Common myeloid progenitor, CD34-positive (primary cell): ENCODE results near the gene LRMDA.
A peak's percentile ranks its signal among the peaks of the same experiment; 100 is the strongest.

Experiments
- CTCF ChIA-PET: fragments of 350-600 bp; sonication (Branson Sonifier 250); formaldehyde crosslinking; loops from one replicate; lab custom pipeline; 2021; ENCODE audit warnings: antibody characterized with exemption; lab: Charles Lee
- POLR2A ChIA-PET: fragments of 350-600 bp; sonication (Branson Sonifier 250); formaldehyde crosslinking; loops from one replicate; lab custom pipeline; 2021; ENCODE audit warnings: antibody characterized with exemption; lab: Charles Lee
- DNase-seq, 3 donors: peaks; one replicate each; pipeline versions ENCODE4 v3.0.0 to v3.0.0-alpha.2; 2013
- H3K27ac ChIP-seq, 2 experiments: 1 replicate in 1 of 2; 2 replicates in 1 of 2; pipeline ENCODE4 v1.7.0; 2013; ENCODE audit warnings: inconsistent platforms in 2 of 2, low read length in 2 of 2, mild to moderate bottlenecking in 2 of 2, low read depth in 1 of 2, moderate library complexity in 1 of 2; ENCODE audit not compliant: severe bottlenecking in 2 of 2, insufficient read depth in 1 of 2, poor library complexity in 1 of 2
- H3K27me3 ChIP-seq, 5 experiments: replicated peaks in 2 of 5; 1 replicate in 3 of 5; 2 replicates in 2 of 5; pipeline versions ENCODE4 v1.6.1 to v1.7.0; 2013; ENCODE audit warnings: low read length in 4 of 5, mild to moderate bottlenecking in 2 of 5, moderate library complexity in 2 of 5, inconsistent platforms in 1 of 5; ENCODE audit not compliant: insufficient read depth in 5 of 5, control insufficient read depth in 4 of 5
- H3K36me3 ChIP-seq, 4 experiments: 1 replicate in 2 of 4; 2 replicates in 2 of 4; pipeline versions ENCODE4 v1.6.1 to v1.7.0; 2013; ENCODE audit warnings: low read length in 3 of 4, control low read depth in 1 of 4, mild to moderate bottlenecking in 1 of 4; ENCODE audit not compliant: control insufficient read depth in 4 of 4, insufficient read depth in 4 of 4
- H3K4me1 ChIP-seq, 4 experiments: 1 replicate in 3 of 4; 2 replicates in 1 of 4; pipeline versions ENCODE4 v1.6.1 to v1.7.1; 2013; ENCODE audit warnings: low read length in 3 of 4, mild to moderate bottlenecking in 3 of 4, control low read depth in 1 of 4, inconsistent platforms in 1 of 4, moderate library complexity in 1 of 4; ENCODE audit not compliant: control insufficient read depth in 4 of 4, insufficient read depth in 4 of 4; ENCODE audit errors: control extremely low read depth in 1 of 4
- H3K4me3 ChIP-seq, 7 experiments: 1 replicate in 4 of 7; 2 replicates in 3 of 7; pipeline versions ENCODE4 v1.5.1 to v1.7.0; 2013; ENCODE audit warnings: mild to moderate bottlenecking in 7 of 7, low read length in 6 of 7, moderate library complexity in 6 of 7, inconsistent platforms in 2 of 7, low read depth in 2 of 7, control low read depth in 1 of 7; ENCODE audit not compliant: insufficient read depth in 4 of 7, control insufficient read depth in 1 of 7; ENCODE audit errors: extremely low read depth in 1 of 7
- H3K9me3 ChIP-seq, 5 experiments: 1 replicate in 4 of 5; 2 replicates in 1 of 5; pipeline versions ENCODE4 v1.6.1 to v1.7.1; 2013; ENCODE audit warnings: low read length in 4 of 5, mild to moderate bottlenecking in 2 of 5, inconsistent platforms in 1 of 5, low read depth in 1 of 5, moderate library complexity in 1 of 5; ENCODE audit not compliant: control insufficient read depth in 4 of 5, insufficient read depth in 2 of 5; ENCODE audit errors: control extremely low read depth in 1 of 5
- WGBS: methylation state at CpG from one replicate; pipeline ENCODE4 v1.1.5; 2013; ENCODE audit not compliant: insufficient coverage; 5-methylcytosine and 5-hydroxymethylcytosine counted together

Gene LRMDA

DNA sequence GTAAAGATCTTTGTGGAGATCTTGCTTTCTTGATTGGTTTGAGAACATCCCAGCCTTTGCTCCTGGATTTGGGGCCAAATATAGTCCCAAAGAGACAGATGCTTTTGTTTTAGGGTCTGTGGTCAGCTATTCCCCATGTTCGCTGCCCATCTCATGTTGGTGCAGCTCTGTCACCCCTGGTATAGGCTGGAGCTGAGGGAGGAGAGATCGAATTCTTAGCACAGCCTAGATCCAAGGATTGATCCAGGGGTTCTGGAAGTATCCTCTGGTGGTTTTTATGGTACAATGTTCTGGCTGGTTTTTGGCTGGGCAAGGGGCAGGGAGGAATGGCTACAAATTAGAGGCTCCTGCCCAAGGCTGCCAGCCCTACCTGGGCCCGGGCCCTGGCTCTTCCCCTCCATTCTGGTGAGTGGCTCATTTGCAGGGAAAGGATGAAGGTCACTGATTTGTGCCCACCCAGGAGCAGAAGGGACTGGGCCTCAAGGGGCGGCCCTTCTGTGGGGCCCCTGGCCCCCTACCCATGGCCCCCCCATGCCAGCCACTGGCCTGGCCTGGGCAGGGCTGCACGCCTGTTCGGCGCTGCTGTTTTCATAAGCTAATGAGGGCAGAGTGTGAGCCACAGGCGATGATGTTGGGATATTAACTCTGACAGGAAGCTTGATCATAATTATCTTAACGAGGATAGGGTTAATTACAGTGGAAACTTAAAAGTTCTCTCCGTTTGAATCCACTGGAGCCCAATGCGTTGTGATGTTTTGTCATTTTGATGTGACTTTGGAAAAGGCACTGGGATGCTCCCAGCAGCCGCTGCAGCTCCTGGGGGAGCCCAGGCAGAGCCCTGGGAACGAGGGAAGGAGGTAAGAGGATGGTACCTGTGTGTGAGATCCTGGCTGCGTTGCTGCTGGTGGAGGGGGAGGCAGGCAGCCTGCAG, 600.6 kb downstream of the LRMDA start:
- Histone ChIP-seq H3K4me1 (peaks cover 0 to 13% (median 8%) of the 10 kb centered on the region in 4 experiments), H3K4me3 (no peak overlapping the region), H3K9me3 (no peaks in the 10 kb centered on the region), H3K27me3 (no peaks in the 10 kb centered on the region), H3K27ac (no peak overlapping the region), H3K36me3 (no peaks in the 10 kb centered on the region)
- CTCF ChIA-PET: no interaction called here
- WGBS: 100% methylated on average over 12 of the region's 14 CpGs
- POLR2A ChIA-PET: interaction anchor here (0.6 kb wide), 1 partner anchor 585 kb away, joined by 4 read pairs; no protein-coding TSS in a partner anchor
- DNase-seq: no peak

DNA sequence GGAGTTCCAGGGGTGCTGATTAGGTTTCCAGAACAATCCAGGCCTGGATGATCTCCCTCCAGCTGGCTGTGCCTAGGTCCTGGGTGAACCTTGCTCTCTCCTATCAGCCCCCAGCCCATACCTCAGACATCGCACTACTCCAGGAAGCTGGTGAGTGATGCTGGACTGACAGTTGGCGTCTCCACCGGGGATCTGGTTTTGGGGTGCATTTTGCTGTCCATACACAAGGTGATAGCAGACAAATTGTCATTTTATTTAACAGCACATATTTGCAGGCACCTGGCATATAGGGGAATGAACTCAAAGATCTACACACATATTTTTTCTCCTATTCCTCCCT, 601.2 kb downstream of the LRMDA start:
- Histone ChIP-seq H3K27me3 (no peaks in the 10 kb centered on the region), H3K4me3 (no peak overlapping the region), H3K27ac (no peak overlapping the region), H3K4me1 (peaks cover 0 to 13% (median 8%) of the 10 kb centered on the region in 4 experiments), H3K36me3 (no peaks in the 10 kb centered on the region), H3K9me3 (no peaks in the 10 kb centered on the region)
- ChIA-PET POLR2A (interaction anchor here (0.6 kb wide), 1 partner anchor 586 kb away, joined by 4 read pairs; no protein-coding TSS in a partner anchor), CTCF (interaction anchor here (1.1 kb wide), 1 partner anchor 632 kb away, joined by 3 read pairs; no protein-coding TSS in a partner anchor)
- no peak for DNase-seq
- WGBS: no CpG with 5 or more reads among the region's 3 CpGs

DNA sequence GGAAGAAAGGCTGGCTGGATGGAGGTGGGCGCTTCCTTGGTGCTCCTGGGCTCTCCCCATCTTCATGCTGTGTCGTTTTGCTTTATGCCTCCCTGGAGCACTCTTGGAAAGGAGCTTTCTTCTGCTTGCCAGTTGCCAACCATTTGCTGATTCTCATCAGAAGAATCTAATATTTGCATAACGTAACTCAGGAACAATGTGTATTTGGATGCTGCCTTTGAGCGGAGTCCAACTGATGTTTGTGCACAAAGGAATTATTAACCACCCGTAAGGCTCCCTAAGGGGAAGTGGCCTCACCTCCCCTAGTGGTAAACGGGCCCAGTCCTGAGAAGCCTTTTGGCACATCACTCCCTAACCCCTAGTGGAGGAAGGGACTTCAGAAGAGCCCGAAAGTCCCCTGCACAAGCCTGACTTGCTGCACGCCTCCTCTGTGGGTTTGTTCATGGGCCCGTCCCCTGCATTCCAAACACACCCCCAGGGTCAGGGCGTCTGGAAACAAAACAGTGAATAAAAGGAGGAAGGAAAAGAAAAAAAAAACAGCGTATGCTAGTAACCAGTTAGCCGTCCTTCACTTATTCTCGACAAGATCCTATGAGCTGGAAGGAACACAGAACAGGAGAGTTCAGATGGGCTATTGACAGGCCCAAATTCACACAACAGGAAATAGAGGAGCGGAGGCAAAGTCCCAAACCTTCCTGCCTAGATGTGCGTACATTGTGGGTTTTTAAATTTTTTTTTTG, 602.2 kb downstream of the LRMDA start:
- H3K4me1 ChIP-seq: peaks cover 0 to 13% (median 8%) of the 10 kb centered on the region in 4 experiments
- POLR2A ChIA-PET: interaction anchor here (0.6 kb wide), 1 partner anchor 803 kb away, joined by 9 read pairs; no protein-coding TSS in a partner anchor
- 4% methylated on average over 8 of the region's 15 CpGs for WGBS
- DNase-seq: peak; percentile 53 to 82 (median 77)
- CTCF ChIA-PET: interaction anchor here (1.1 to 1.2 kb wide), 2 partner anchors 10 to 633 kb away, joined by 3 to 5 read pairs; no protein-coding TSS in a partner anchor
- H3K36me3 ChIP-seq: peaks cover 0 to 6% (median 0%) of the 10 kb centered on the region in 4 experiments
- no peaks in the 10 kb centered on the region for H3K27me3 ChIP-seq
- peak overlapping the region in 4 of 7 experiments; percentile 11 to 60 (median 25) for H3K4me3 ChIP-seq
- peaks cover 0 to 6% (median under 1%) of the 10 kb centered on the region in 5 experiments for H3K9me3 ChIP-seq
- H3K27ac ChIP-seq: no peak overlapping the region

DNA sequence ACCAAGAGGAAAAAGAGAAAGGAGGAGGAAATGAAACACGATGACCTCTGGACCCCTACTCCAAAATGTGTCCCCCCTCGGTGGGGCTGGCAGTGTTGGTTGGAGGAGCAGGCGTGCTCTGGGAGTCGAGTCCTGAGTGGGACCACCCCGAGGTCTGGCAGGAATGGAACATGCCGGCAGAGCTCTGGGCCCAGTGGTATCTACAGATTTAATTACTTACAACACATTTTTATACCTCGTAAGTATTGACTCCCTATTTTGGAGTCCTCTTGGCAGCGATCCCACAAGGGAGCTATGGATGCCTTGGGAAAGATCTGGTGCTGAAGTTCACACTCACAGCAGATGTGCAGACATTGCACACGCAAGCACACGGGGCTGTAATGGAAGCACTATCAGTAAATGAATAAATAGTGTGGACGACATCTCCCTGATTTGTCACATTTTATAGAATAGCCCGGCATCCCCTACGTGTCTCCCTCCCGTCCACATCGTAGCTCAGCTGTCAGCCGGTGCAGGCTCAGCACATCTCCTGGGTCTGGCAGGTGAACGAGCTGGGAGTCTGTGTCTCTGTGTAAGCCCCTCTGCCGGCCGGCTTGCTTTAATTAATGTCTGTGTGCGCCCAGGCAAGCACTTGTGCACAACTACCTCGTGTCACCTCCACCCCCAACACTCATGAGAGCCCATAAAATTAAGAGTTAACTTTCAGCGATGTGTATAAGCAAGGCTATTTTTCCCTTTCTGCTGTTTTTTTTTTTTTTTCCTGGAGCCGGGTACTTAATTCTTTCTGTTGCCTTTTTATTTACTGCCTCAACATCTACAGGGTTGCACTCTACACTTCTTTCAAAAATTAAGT, 603.2 kb downstream of the LRMDA start:
- Histone ChIP-seq H3K4me3 (peak overlapping the region in 1 of 7 experiments; percentile 28), H3K36me3 (peaks cover 0 to 10% (median 1%) of the 10 kb centered on the region in 4 experiments), H3K9me3 (peaks cover 0 to 9% (median 2%) of the 10 kb centered on the region in 5 experiments), H3K27ac (no peak overlapping the region), H3K4me1 (peaks cover 0 to 13% (median 8%) of the 10 kb centered on the region in 4 experiments), H3K27me3 (no peaks in the 10 kb centered on the region)
- POLR2A ChIA-PET: interaction anchor here (0.6 kb wide), 1 partner anchor 804 kb away, joined by 9 read pairs; no protein-coding TSS in a partner anchor
- WGBS: 95% methylated on average over 16 of the region's 23 CpGs
- DNase-seq: no peak
- CTCF ChIA-PET: interaction anchor here (1.2 kb wide), 1 partner anchor 11 kb away, joined by 5 read pairs; no protein-coding TSS in a partner anchor

DNA sequence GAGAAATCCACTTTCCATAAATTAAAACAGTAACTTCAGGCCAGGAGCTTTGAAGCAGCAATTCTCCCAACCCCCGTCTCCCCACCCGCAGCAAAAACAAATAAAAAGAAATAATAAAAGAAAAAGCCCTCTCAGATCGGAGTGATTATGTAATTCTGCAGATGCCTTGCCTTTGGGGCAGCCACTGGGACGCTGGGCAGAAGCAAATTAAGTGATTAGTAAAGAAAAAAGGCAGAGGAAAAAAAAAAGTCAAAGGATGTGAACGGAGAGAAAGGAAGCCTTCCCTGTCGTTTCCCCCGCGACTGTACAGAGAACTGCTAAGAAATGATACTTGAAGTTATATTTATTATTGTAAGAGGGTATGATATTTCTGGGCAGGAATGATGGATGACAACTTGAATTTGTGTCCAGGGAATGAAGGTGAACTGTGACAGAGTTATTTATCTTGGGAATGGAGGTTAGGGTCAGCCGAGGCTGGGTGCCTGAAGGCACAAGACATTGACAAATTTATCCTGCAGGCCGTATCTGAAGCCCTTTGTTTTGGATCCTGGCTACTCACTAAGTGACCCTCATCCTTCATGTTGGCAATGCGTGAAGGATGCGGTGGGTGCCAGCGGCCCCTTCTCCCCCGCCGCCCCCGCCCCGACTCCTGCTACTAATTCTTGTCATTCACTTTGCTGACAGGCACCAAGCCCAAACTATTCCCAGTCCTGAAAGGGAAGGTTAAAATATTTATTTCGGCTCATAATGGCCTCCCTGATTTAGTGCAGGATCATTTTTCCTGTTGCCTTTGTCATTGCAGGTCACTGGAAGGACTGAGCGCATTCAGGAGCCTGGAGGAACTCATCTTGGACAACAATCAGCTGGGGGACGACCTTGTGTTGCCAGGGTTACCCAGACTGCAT, 604.0 kb downstream of the LRMDA start:
- POLR2A ChIA-PET: no interaction called here
- Histone ChIP-seq H3K4me1 (peaks cover 0 to 13% (median 8%) of the 10 kb centered on the region in 4 experiments), H3K36me3 (peaks cover 0 to 10% (median 1%) of the 10 kb centered on the region in 4 experiments), H3K4me3 (no peak overlapping the region), H3K27me3 (no peaks in the 10 kb centered on the region), H3K27ac (no peak overlapping the region), H3K9me3 (peaks cover 0 to 9% (median 2%) of the 10 kb centered on the region in 5 experiments)
- WGBS: 96% methylated on average over 17 of the region's 20 CpGs
- no peak for DNase-seq
- CTCF ChIA-PET: interaction anchor here (0.6 to 3.0 kb wide), 7 partner anchors 15 to 639 kb away, joined by 3 to 10 read pairs (median 4); no protein-coding TSS in a partner anchor
